DND-41 (cell line): ENCODE data around the gene DDR1.

Experiments
- ATAC-seq: fragments of 200-7000 bp; cut with Tn5 transposase; 3 replicates; pipeline ENCODE4 v1.9.1; 2021; ENCODE audit warnings: low read depth; ENCODE audit not compliant: insufficient read depth
- DNase-seq: peaks from one replicate; pipeline ENCODE4 v3.0.0-alpha.2; 2020
- H2AFZ ChIP-seq: 2 replicates; pipeline ENCODE4 v1.6.0; 2012; ENCODE audit warnings: low read depth, low read length
- H3K27ac ChIP-seq: 2 replicates; pipeline ENCODE4 v1.5.1; 2012; ENCODE audit warnings: low read length, inconsistent platforms
- H3K27me3 ChIP-seq: fragments of 200-600 bp; sonication (generic); 2 replicates; pipeline ENCODE4 v1.6.0; 2012; ENCODE audit warnings: low read length, mild to moderate bottlenecking, inconsistent platforms; ENCODE audit not compliant: insufficient read depth, poor library complexity
- H3K36me3 ChIP-seq: 2 replicates; pipeline ENCODE4 v1.5.1; 2012; ENCODE audit warnings: low read length, inconsistent platforms; ENCODE audit not compliant: insufficient read depth
- H3K4me1 ChIP-seq: 2 replicates; pipeline ENCODE4 v1.5.1; 2012; ENCODE audit warnings: mild to moderate bottlenecking, low read length; ENCODE audit not compliant: insufficient read depth
- H3K4me2 ChIP-seq: 2 replicates; pipeline ENCODE4 v1.6.0; 2012; ENCODE audit warnings: mild to moderate bottlenecking, moderate library complexity, low read length, inconsistent platforms; ENCODE audit not compliant: insufficient read depth
- H3K4me3 ChIP-seq, 2 experiments: fragments of 200-600 bp in 1 of 2; shearing (Covaris generic) in 1 of 2; 2 replicates each; pipeline ENCODE4 v1.5.1; 2012 to 2016; ENCODE audit warnings: inconsistent platforms in 2 of 2, low read length in 2 of 2, mild to moderate bottlenecking in 2 of 2, low read depth in 1 of 2, moderate library complexity in 1 of 2
- H3K79me2 ChIP-seq: 2 replicates; pipeline ENCODE4 v1.6.0; 2012; ENCODE audit warnings: low read length, inconsistent platforms; ENCODE audit not compliant: insufficient read depth
- H3K9ac ChIP-seq: 2 replicates; pipeline ENCODE4 v1.6.0; 2012; ENCODE audit warnings: low read depth, mild to moderate bottlenecking, inconsistent platforms, low read length, moderate library complexity
- H3K9me3 ChIP-seq: 2 replicates; pipeline ENCODE4 v1.5.1; 2012; ENCODE audit warnings: low read length, moderate library complexity, mild to moderate bottlenecking, inconsistent platforms; ENCODE audit not compliant: insufficient read depth, severe bottlenecking
- H4K20me1 ChIP-seq: 2 replicates; pipeline ENCODE4 v1.6.0; 2012; ENCODE audit warnings: low read length; ENCODE audit not compliant: insufficient read depth
- EZH2 ChIP-seq: IDR thresholded peaks from 3 replicates; pipeline ENCODE4 v1.6.1; 2012; ENCODE audit warnings: borderline replicate concordance, low read depth, mild to moderate bottlenecking, moderate library complexity, low read length, inconsistent platforms; ENCODE audit not compliant: severe bottlenecking
- TF ChIP-seq, protein P1 (sequence below): IDR thresholded peaks from 2 replicates; pipeline ENCODE4 v1.5.1; 2012; ENCODE audit warnings: borderline replicate concordance, low read length, moderate library complexity, mild to moderate bottlenecking; ENCODE audit not compliant: poor library complexity, severe bottlenecking; ENCODE audit errors: extremely low read depth

DDR1 gene

DNA sequence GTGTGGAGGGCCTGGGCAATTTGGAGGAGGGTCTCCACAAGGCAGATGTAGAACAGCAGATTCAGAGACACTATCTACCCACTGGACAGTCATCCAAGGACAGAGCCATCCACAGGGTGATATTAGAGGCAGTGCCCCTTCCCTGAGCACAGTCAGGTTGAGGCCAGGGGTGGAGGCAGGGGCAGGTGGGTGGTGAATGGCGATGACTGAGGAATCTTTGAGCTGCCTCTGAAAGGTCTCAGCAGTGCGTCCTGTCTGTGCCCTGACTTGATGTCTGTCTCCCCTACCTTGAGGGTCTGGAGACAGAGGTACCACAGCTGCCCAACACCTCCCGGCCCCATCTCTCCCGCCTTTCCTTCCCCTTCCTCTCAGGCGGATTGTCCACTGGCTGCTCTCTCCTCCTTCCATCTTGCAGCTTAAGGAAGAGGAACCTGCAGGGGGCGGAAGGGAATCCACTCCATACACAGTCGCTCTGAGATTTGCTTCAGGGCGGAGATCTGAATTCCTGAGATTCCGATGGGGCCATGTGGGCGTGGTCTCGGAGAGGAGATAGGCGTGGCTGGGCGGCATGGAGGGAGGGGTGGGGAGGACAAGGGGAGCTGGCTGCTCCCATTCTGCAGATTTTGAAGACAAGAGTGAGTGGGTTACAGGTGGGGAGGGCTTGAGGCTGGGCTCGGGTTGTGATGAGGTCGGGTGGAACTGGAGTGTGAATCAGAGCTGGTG is 58.2 kb downstream of the DDR1 start:
- H3K36me3 ChIP-seq, result no peaks in the 10 kb centered on the region
- no peak for DNase-seq
- ATAC-seq, result no peak

DNA sequence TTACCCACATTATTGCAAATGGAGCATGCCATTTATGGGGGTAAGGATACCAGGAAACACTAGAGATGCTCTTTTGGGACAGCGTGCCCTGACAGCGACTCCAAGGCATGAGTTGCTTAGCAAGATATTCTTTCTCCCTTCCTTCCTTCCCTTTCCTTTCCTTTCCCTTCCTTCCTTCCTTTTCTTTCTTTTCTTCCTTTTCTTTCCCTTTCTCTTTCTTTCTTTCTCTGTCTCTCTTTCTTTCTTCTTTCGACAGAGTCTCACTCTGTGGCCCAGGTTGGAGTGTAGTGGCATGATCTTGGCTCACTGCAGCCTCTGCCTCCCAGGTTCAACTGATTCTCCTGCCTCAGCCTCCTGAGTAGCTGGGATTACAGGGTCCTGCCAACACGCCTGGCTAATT is 59.7 kb downstream of the DDR1 start:
- peaks cover 20% of the 10 kb centered on the region for H3K27me3 ChIP-seq

More for the DNA sequence above, 58.2 kb downstream of the DDR1 start:
- H3K79me2 ChIP-seq, result no peaks in the 10 kb centered on the region
- H3K27ac ChIP-seq, result no peak overlapping the region
- H3K9ac ChIP-seq, result no peak overlapping the region
- H3K4me2 ChIP-seq, result no peak overlapping the region
- H3K27me3 ChIP-seq, result peaks cover 23% of the 10 kb centered on the region
- H3K4me3 ChIP-seq, result no peak overlapping the region
- H4K20me1 ChIP-seq, result no peaks in the 10 kb centered on the region
- TF ChIP-seq EZH2, result no peak
- TF ChIP-seq, protein P1, sequence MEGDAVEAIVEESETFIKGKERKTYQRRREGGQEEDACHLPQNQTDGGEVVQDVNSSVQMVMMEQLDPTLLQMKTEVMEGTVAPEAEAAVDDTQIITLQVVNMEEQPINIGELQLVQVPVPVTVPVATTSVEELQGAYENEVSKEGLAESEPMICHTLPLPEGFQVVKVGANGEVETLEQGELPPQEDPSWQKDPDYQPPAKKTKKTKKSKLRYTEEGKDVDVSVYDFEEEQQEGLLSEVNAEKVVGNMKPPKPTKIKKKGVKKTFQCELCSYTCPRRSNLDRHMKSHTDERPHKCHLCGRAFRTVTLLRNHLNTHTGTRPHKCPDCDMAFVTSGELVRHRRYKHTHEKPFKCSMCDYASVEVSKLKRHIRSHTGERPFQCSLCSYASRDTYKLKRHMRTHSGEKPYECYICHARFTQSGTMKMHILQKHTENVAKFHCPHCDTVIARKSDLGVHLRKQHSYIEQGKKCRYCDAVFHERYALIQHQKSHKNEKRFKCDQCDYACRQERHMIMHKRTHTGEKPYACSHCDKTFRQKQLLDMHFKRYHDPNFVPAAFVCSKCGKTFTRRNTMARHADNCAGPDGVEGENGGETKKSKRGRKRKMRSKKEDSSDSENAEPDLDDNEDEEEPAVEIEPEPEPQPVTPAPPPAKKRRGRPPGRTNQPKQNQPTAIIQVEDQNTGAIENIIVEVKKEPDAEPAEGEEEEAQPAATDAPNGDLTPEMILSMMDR, result no peak
- H3K4me1 ChIP-seq, result no peaks in the 10 kb centered on the region
- peaks cover 3% of the 10 kb centered on the region for H3K9me3 ChIP-seq
- H2AFZ ChIP-seq, result no peak overlapping the region

DNA sequence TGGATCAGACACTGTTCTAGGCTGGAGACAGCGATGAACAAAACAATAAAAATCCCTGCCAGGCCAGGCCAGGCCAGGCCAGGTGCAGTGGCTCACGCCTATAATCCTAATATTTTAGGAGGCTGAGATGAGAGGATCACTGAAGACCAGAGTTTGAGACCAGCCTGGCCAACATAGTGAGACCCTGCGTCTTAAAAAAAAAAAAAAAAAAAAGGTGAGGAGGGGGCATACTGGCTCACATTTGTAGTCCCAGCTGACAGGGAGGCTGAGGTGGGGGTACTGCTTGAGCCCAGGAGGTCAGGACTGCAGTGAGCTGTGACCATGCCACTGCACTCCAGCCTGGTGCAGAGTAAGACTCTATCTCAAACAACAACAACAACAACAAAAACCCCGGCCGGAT is 61.0 kb downstream of the DDR1 start:
- Histone ChIP-seq H3K36me3 (no peaks in the 10 kb centered on the region), H3K27ac (no peak overlapping the region), H4K20me1 (no peaks in the 10 kb centered on the region), H2AFZ (no peak overlapping the region), H3K79me2 (no peaks in the 10 kb centered on the region), H3K4me2 (no peak overlapping the region), H3K4me1 (no peaks in the 10 kb centered on the region), H3K27me3 (peaks cover 13% of the 10 kb centered on the region), H3K9me3 (peaks cover 3% of the 10 kb centered on the region), H3K4me3 (no peak overlapping the region), H3K9ac (no peak overlapping the region)
- no peak for DNase-seq
- no peak for TF ChIP-seq EZH2
- TF ChIP-seq, protein P1, result no peak
- no peak for ATAC-seq

More for the DNA sequence above, 59.7 kb downstream of the DDR1 start:
- Histone ChIP-seq H3K27ac (no peak overlapping the region), H3K4me2 (no peak overlapping the region), H3K9ac (no peak overlapping the region), H3K4me1 (no peaks in the 10 kb centered on the region), H3K4me3 (no peak overlapping the region), H2AFZ (no peak overlapping the region), H4K20me1 (no peaks in the 10 kb centered on the region), H3K9me3 (peaks cover 3% of the 10 kb centered on the region), H3K36me3 (no peaks in the 10 kb centered on the region), H3K79me2 (no peaks in the 10 kb centered on the region)
- TF ChIP-seq, protein P1, result no peak
- no peak for TF ChIP-seq EZH2
- ATAC-seq, result no peak
- no peak for DNase-seq
